Left lung (tissue), 10 donors: Measurements from ENCODE around the gene TMEM30B. TPM values are rescaled to one million over a fixed set of nuclear protein-coding genes. Genes with fewer than 3 reads are reported as not detected.

Source experiments
- ATAC-seq: fragments of 200-7000 bp; cut with Tn5 transposase; one replicate; pipeline ENCODE4 v1.9.1; 2020; ENCODE audit warnings: moderate library complexity
- DNase-seq, 4 donors: peaks; one replicate each; pipeline ENCODE4 v3.0.0-alpha.2; 2013 to 2020
- H3K27ac ChIP-seq, 2 donors: fragments of 200-600 bp; sonication (generic) in 1 of 2; one replicate each; pipeline versions ENCODE4 v1.5.0 to v1.8.0; 2020 to 2021
- H3K27me3 ChIP-seq, 2 donors: fragments of 200-600 bp; sonication (generic) in 1 of 2; one replicate each; pipeline versions ENCODE4 v1.5.0 to v1.8.0; 2020 to 2021
- H3K36me3 ChIP-seq, 2 donors: fragments of 200-600 bp; sonication (generic) in 1 of 2; one replicate each; pipeline versions ENCODE4 v1.5.0 to v1.8.0; 2020 to 2021
- H3K4me1 ChIP-seq, 2 donors: fragments of 200-600 bp; one replicate each; pipeline ENCODE4 v1.8.0; 2021
- H3K4me3 ChIP-seq, 2 donors: fragments of 200-600 bp; sonication (generic) in 1 of 2; one replicate each; pipeline versions ENCODE4 v1.5.0 to v1.8.0; 2020 to 2021; ENCODE audit warnings: mild to moderate bottlenecking in 1 of 2
- H3K9me3 ChIP-seq, 2 donors: fragments of 200-600 bp; sonication (generic) in 1 of 2; one replicate each; pipeline versions ENCODE4 v1.5.0 to v1.8.0; 2020 to 2021
- intact Hi-C, 2 donors: fragments of 100-400 bp; cut with DNase I; formaldehyde crosslinking; loops; one replicate each; pipeline versions ENCODE4 v1.11.2 to v1.14.2; 2022
- polyA plus RNA-seq, 6 donors: library from polyadenylated mRNA; unstranded; fragments of 120-200 nt; gene quantifications; one replicate each; pipeline ENCODE4 v1.2.1, GENCODE V29; 2013; ENCODE audit not compliant: insufficient read length in 6 of 6
- total RNA-seq, 2 donors: library from RNA; stranded (reverse); fragmentation: NEBNext Ultra II Directional; extraction: Animal tissue kit (Norgen Biotek cat#: 25700); gene quantifications; one replicate each; pipeline ENCODE4 v1.2.1, GENCODE V29; 2021
- TF ChIP-seq, protein P1 (sequence below), 2 donors: fragments of 200-600 bp; sonication (generic) in 1 of 2; IDR thresholded peaks; one replicate each; pipeline versions ENCODE4 v1.5.0 to v1.8.0; 2021; ENCODE audit warnings: antibody characterized with exemption in 2 of 2
- donor health status: DM: no; HTN: yes; CAD: no.
- donor health status: DM: no; HTN: no; CAD: no.

The TMEM30B gene
- total and polyA plus RNA-seq, 8 donors, result 15.7 to 23.0 (median 20.0) TPM

DNA sequence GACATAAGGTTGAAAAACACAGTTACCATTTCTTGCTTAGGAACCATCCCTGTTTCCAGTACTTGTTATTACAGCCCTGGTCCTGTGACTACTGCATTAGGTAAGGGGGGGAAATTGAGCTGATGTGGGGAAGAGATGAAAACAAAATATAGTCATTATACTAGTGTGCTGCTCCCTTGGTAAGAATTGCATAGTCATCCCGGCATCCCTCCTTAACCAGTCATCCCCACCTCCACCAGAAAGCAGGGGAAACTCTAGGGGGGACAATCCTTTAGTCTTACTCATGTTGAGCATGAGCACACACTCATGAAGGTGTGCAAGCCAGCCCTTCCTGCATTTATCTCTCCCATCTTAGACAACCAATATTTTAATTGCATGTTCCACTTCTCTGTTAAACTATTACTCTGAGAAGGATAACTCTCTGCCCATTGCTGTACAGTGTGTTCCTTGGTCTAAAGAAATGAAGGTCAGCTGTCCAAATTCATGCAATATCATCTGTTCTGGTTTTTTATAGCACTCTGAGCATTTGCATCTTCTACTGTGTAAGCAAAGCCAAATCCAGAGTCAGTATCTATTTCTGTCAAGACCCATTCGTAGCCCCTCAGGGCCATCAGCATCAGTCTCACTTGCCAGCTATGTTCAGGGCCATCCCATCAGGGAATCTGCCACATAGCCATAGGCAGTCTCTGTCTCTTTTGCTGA lies 46.8 kb downstream of the TMEM30B start:
- no peak overlapping the region for H3K27ac ChIP-seq
- DNase-seq (no peak), ATAC-seq (no peak)
- intact Hi-C loops, result no loop called here
- TF ChIP-seq, protein P1, sequence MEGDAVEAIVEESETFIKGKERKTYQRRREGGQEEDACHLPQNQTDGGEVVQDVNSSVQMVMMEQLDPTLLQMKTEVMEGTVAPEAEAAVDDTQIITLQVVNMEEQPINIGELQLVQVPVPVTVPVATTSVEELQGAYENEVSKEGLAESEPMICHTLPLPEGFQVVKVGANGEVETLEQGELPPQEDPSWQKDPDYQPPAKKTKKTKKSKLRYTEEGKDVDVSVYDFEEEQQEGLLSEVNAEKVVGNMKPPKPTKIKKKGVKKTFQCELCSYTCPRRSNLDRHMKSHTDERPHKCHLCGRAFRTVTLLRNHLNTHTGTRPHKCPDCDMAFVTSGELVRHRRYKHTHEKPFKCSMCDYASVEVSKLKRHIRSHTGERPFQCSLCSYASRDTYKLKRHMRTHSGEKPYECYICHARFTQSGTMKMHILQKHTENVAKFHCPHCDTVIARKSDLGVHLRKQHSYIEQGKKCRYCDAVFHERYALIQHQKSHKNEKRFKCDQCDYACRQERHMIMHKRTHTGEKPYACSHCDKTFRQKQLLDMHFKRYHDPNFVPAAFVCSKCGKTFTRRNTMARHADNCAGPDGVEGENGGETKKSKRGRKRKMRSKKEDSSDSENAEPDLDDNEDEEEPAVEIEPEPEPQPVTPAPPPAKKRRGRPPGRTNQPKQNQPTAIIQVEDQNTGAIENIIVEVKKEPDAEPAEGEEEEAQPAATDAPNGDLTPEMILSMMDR (IDR thresholded peaks at IDR 0.05), result no peak
- H3K36me3 ChIP-seq, result no peaks in the 10 kb centered on the region
- H3K4me3 ChIP-seq, result no peak overlapping the region
- no peaks in the 10 kb centered on the region for H3K4me1 ChIP-seq
- H3K9me3 ChIP-seq, result no peaks in the 10 kb centered on the region
- H3K27me3 ChIP-seq, result no peaks in the 10 kb centered on the region

DNA sequence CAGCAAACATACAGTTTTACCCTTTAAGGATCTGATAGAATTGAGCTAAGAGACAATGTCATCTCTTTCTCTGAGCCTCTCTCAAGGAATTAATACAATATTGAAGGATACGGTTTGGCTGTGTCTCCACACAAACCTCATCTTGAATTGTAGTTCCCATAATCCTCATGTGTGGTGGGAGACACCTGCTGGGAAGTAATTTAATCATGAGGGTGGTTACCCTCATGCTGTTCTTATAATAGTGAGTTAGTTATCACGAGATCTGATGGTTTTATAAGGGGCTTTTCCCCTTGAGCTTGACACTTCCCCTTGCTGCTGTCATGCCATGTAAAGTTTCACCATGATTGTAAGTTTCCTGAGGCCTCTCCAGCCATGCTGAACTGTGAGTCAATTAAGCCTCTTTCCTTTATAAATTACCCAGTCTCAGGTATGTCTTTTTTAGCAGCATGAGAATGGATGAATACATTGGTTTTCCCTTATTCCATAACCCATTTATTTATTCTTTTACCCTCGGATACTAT lies 47.6 kb downstream of the TMEM30B start:
- H3K27ac ChIP-seq, result no peak overlapping the region
- H3K4me1 ChIP-seq, result no peaks in the 10 kb centered on the region
- no peak for ATAC-seq
- H3K36me3 ChIP-seq, result no peaks in the 10 kb centered on the region
- H3K9me3 ChIP-seq, result no peaks in the 10 kb centered on the region
- H3K4me3 ChIP-seq, result no peak overlapping the region
- intact Hi-C loops, result no loop called here
- TF ChIP-seq, protein P1 (IDR thresholded peaks at IDR 0.05), result no peak
- DNase-seq, result no peak
- H3K27me3 ChIP-seq, result no peaks in the 10 kb centered on the region

DNA sequence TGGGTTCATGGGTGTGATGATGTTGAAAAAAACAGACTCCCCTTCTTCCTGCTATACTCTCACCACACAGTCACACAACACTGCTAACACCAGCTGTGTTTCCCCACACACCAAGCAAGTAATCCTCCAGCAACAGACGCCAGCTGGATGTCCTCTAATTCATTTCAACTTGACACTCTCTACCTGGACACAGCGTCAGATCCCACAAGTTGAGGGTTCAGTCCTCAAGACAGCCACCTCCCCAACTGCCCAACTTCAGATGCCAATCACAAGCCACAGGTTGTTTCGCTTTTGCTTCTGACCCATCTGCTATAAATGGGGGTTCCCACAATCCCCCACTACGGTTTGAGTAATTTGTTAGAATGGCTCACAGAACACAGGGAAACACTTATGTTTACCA lies 49.3 kb downstream of the TMEM30B start:
- Histone ChIP-seq H3K27me3 (no peaks in the 10 kb centered on the region), H3K9me3 (no peaks in the 10 kb centered on the region), H3K27ac (no peak overlapping the region), H3K4me1 (no peaks in the 10 kb centered on the region), H3K4me3 (no peak overlapping the region), H3K36me3 (no peaks in the 10 kb centered on the region)
- ATAC-seq (no peak), DNase-seq (no peak)
- TF ChIP-seq, protein P1 (IDR thresholded peaks at IDR 0.05), result no peak
- intact Hi-C loops, result no loop called here

DNA sequence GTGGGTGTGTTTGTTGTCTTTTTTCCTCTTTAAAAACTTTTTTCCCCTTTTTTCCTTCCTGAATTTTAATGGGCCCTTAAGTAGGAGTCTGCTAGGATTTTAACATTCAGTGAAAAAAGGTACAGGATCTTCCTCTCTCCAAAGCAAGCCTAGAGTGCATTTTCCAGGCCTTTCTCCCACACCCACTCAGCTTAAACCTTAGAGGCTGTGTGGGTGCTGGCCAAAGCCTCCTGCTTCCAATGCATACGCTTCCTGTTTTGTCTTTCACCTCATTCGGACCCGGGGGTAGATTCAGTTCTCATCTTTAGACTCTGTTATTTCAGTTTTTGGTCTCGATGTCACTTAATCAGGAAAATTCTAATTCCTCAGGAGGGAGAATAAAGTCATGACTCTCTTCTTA lies 51.2 kb downstream of the TMEM30B start:
- H3K27ac ChIP-seq, result no peak overlapping the region
- TF ChIP-seq, protein P1 (IDR thresholded peaks at IDR 0.05), result no peak
- DNase-seq, result no peak

DNA sequence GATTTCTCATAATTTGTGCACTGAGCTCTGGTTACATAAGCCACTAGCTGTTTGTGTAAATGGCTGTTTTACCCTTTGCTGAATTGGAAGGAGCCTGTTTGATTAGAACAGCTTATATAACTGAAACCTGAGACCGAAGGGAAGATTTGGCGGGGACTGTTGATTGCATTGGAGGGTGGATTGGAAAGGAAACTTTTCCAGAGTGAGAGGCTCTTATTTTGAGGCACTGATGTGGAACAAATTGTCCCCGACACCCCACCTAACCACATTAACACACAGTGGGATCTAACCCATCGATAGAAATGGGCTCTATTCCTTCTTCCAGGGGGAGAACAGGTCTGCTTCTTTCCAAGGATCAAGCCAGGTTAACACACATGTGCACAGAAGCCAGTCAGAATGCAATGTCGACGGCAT lies 51.7 kb downstream of the TMEM30B start:
- TF ChIP-seq, protein P1 (IDR thresholded peaks at IDR 0.05), result no peak
- Histone ChIP-seq H3K27me3 (peaks cover 0 to 4% of the 10 kb centered on the region in 2 donors), H3K4me3 (no peak overlapping the region), H3K36me3 (no peaks in the 10 kb centered on the region), H3K4me1 (no peaks in the 10 kb centered on the region), H3K9me3 (no peaks in the 10 kb centered on the region), H3K27ac (no peak overlapping the region)
- no peak for DNase-seq
- intact Hi-C loops, result no loop called here
- ATAC-seq, result no peak

More for the DNA sequence above, 51.2 kb downstream of the TMEM30B start:
- Histone ChIP-seq H3K4me3 (no peak overlapping the region), H3K27me3 (no peaks in the 10 kb centered on the region), H3K4me1 (no peaks in the 10 kb centered on the region), H3K36me3 (no peaks in the 10 kb centered on the region), H3K9me3 (no peaks in the 10 kb centered on the region)
- no peak for ATAC-seq
- intact Hi-C loops, result no loop called here
